Liver (tissue), 9 donors: ENCODE data around the gene ITGB1BP1. TPM values are rescaled to one million over a fixed set of nuclear protein-coding genes. Genes with fewer than 3 reads are reported as not detected.

Experiments
- DNase-seq: peaks from one replicate; pipeline ENCODE4 v3.0.0-alpha.2; 2017; ENCODE audit warnings: low spot score
- H3K27ac ChIP-seq, 2 donors: one replicate each; pipeline ENCODE4 v1.7.0; 2013; ENCODE audit warnings: inconsistent platforms in 2 of 2, low read length in 2 of 2, control low read depth in 1 of 2, low read depth in 1 of 2, mild to moderate bottlenecking in 1 of 2
- H3K27me3 ChIP-seq, 4 donors: one replicate each; pipeline versions ENCODE4 v1.6.1 to v1.7.0; 2013; ENCODE audit warnings: low read length in 3 of 4, inconsistent platforms in 1 of 4, mild to moderate bottlenecking in 1 of 4, moderate library complexity in 1 of 4; ENCODE audit not compliant: control insufficient read depth in 4 of 4, insufficient read depth in 4 of 4
- H3K36me3 ChIP-seq, 4 donors: one replicate each; pipeline versions ENCODE4 v1.6.1 to v1.7.0; 2013; ENCODE audit warnings: low read length in 3 of 4, mild to moderate bottlenecking in 3 of 4, low read depth in 1 of 4, moderate library complexity in 1 of 4; ENCODE audit not compliant: control insufficient read depth in 4 of 4, insufficient read depth in 3 of 4
- H3K4me1 ChIP-seq, 4 donors: one replicate each; pipeline versions ENCODE4 v1.6.1 to v1.7.0; 2013; ENCODE audit warnings: low read length in 3 of 4, mild to moderate bottlenecking in 3 of 4, moderate library complexity in 1 of 4; ENCODE audit not compliant: control insufficient read depth in 4 of 4, insufficient read depth in 4 of 4
- H3K4me3 ChIP-seq, 3 donors: one replicate each; pipeline versions ENCODE4 v1.6.1 to v1.7.0; 2013; ENCODE audit warnings: low read length in 3 of 3, control low read depth in 1 of 3, low read depth in 1 of 3, mild to moderate bottlenecking in 1 of 3
- H3K9ac ChIP-seq, 2 donors: one replicate each; pipeline ENCODE4 v1.7.0; 2013; ENCODE audit warnings: low read length in 2 of 2, mild to moderate bottlenecking in 2 of 2, moderate library complexity in 2 of 2, control low read depth in 1 of 2, low read depth in 1 of 2
- H3K9me3 ChIP-seq, 4 donors: one replicate each; pipeline versions ENCODE4 v1.6.1 to v1.7.0; 2013; ENCODE audit warnings: low read length in 3 of 4; ENCODE audit not compliant: control insufficient read depth in 4 of 4
- ATF3 ChIP-seq: IDR thresholded peaks from 2 replicates; pipeline ENCODE4 v1.6.1; 2016; ENCODE audit warnings: antibody characterized with exemption
- EGR1 ChIP-seq, 2 donors: IDR thresholded peaks; 2 replicates each; pipeline ENCODE4 v1.6.1; 2016 to 2018; ENCODE audit warnings: antibody characterized with exemption in 2 of 2, low read depth in 2 of 2
- FOXA1 ChIP-seq: IDR thresholded peaks from 2 replicates; pipeline ENCODE4 v1.6.1; 2016; ENCODE audit warnings: antibody characterized with exemption
- FOXA2 ChIP-seq: IDR thresholded peaks from 2 replicates; pipeline ENCODE4 v1.6.1; 2016; ENCODE audit warnings: antibody characterized with exemption
- GABPA ChIP-seq, 2 donors: IDR thresholded peaks in 1 of 2; conservative IDR thresholded peaks in 1 of 2; 2 replicates each; pipeline ENCODE4 v1.6.1; 2016; ENCODE audit warnings: antibody characterized with exemption in 2 of 2, mild to moderate bottlenecking in 1 of 2, moderate library complexity in 1 of 2
- HNF4A ChIP-seq, 2 donors: conservative IDR thresholded peaks; 2 replicates each; pipeline ENCODE4 v1.6.1; 2016; ENCODE audit warnings: antibody characterized with exemption in 2 of 2, mild to moderate bottlenecking in 2 of 2
- HNF4G ChIP-seq: IDR thresholded peaks from 2 replicates; pipeline ENCODE4 v1.6.1; 2016; ENCODE audit warnings: antibody characterized with exemption
- JUND ChIP-seq, 2 donors: IDR thresholded peaks; 2 replicates each; pipeline ENCODE4 v1.6.1; 2016; ENCODE audit warnings: antibody characterized with exemption in 2 of 2
- MAX ChIP-seq: IDR thresholded peaks from 2 replicates; pipeline ENCODE4 v1.6.1; 2016; ENCODE audit warnings: antibody characterized with exemption
- NR2F2 ChIP-seq: IDR thresholded peaks from 2 replicates; pipeline ENCODE4 v1.6.1; 2016; ENCODE audit warnings: antibody characterized with exemption
- RAD21 ChIP-seq, 2 donors: IDR thresholded peaks; 2 replicates each; pipeline ENCODE4 v1.6.1; 2016; ENCODE audit warnings: antibody characterized with exemption in 2 of 2, mild to moderate bottlenecking in 2 of 2
- REST ChIP-seq: IDR thresholded peaks from 2 replicates; pipeline ENCODE4 v1.6.1; 2016; ENCODE audit warnings: antibody characterized with exemption, mild to moderate bottlenecking
- RXRA ChIP-seq, 2 donors: IDR thresholded peaks; 2 replicates each; pipeline ENCODE4 v1.6.1; 2017 to 2018; ENCODE audit warnings: antibody characterized with exemption in 2 of 2, mild to moderate bottlenecking in 1 of 2
- SP1 ChIP-seq: IDR thresholded peaks from 2 replicates; pipeline ENCODE4 v1.6.1; 2018; ENCODE audit warnings: antibody characterized with exemption, mild to moderate bottlenecking
- TAF1 ChIP-seq: conservative IDR thresholded peaks from 2 replicates; pipeline ENCODE4 v1.6.1; 2016; ENCODE audit warnings: antibody characterized with exemption, mild to moderate bottlenecking
- YY1 ChIP-seq: IDR thresholded peaks from 2 replicates; pipeline ENCODE4 v1.6.1; 2016; ENCODE audit warnings: antibody characterized with exemption, mild to moderate bottlenecking
- ZBTB33 ChIP-seq: IDR thresholded peaks from 2 replicates; pipeline ENCODE4 v1.6.1; 2016; ENCODE audit warnings: antibody characterized with exemption
- WGBS: extraction: QIAGEN DNeasy Blood & Tissue Kit; methylation state at CpG from one replicate; pipeline ENCODE4 v1.1.7; 2013; 5-methylcytosine and 5-hydroxymethylcytosine counted together
- polyA plus RNA-seq, 2 donors: library from polyadenylated mRNA; stranded (reverse) in 1 of 2; unstranded in 1 of 2; fragments of 200-250 nt in 1 of 2; fragments of >200 nt in 1 of 2; fragmentation: Nextera tagmentation in 1 of 2; extraction: Ambion mirVana in 1 of 2; gene quantifications; one replicate each; pipeline versions ENCODE4 v1.2.1 to v1.2.3, GENCODE V29; 2013 to 2015
- total RNA-seq, 2 donors: library from RNA; depleted of rRNA; stranded (reverse); fragments of >200 nt; gene quantifications; one replicate each; pipeline ENCODE4 v1.2.3, GENCODE V29; 2014
- donor health status: healthy.
- donor health status: healthy.
- donor health status: healthy.
- donor health status: healthy.
- donor health status: healthy.

Gene ITGB1BP1
- total and polyA plus RNA-seq, 4 donors = 6.6 to 30.9 (median 13.7) TPM

GRCh38 chr2:9465170-9465569, 41.8 kb upstream of the ITGB1BP1 start (continued):
- TF ChIP-seq MAX = no peak
- TF ChIP-seq RXRA (IDR thresholded peaks at IDR 0.05) = no peak
- TF ChIP-seq GABPA (IDR thresholded peaks at IDR 0.05 in 1 of 2, conservative IDR thresholded peaks at IDR 0.05 in 1 of 2) = no peak
- TF ChIP-seq YY1 = no peak
- TF ChIP-seq REST = no peak

- Histone ChIP-seq H3K27me3 (no peaks in the 10 kb centered on the region), H3K36me3 (peaks cover 6 to 22% (median 11%) of the 10 kb centered on the region in 4 donors), H3K4me3 (no peak overlapping the region), H3K9ac (no peak overlapping the region), H3K27ac (no peak overlapping the region), H3K9me3 (no peaks in the 10 kb centered on the region), H3K4me1 (no peaks in the 10 kb centered on the region)
- TF ChIP-seq HNF4A (conservative IDR thresholded peaks at IDR 0.05) = no peak
- no peak for TF ChIP-seq YY1
- TF ChIP-seq REST = no peak
- TF ChIP-seq MAX = no peak
- no peak for TF ChIP-seq HNF4G
- no peak for TF ChIP-seq SP1
- TF ChIP-seq EGR1 (IDR thresholded peaks at IDR 0.05; ENCODE audit: low read depth in 2 of 2) = no peak
- TF ChIP-seq NR2F2 = no peak
- no peak for TF ChIP-seq GABPA (IDR thresholded peaks at IDR 0.05 in 1 of 2, conservative IDR thresholded peaks at IDR 0.05 in 1 of 2)
- WGBS = 81% methylated on average over 7 of the region's 7 CpGs
- DNase-seq = no peak
Measured at GRCh38 chr2:9463698-9464034, 40.3 kb upstream of the ITGB1BP1 start.

- Histone ChIP-seq H3K9ac (no peak overlapping the region), H3K4me1 (no peaks in the 10 kb centered on the region), H3K36me3 (peaks cover 4 to 22% (median 11%) of the 10 kb centered on the region in 4 donors), H3K9me3 (no peaks in the 10 kb centered on the region), H3K4me3 (no peak overlapping the region), H3K27me3 (no peaks in the 10 kb centered on the region), H3K27ac (no peak overlapping the region)
- WGBS = 93% methylated on average over 6 of the region's 6 CpGs
- no peak for DNase-seq
- TF ChIP-seq TAF1 (no peak), MAX (no peak), JUND (IDR thresholded peaks at IDR 0.05) (no peak), GABPA (IDR thresholded peaks at IDR 0.05 in 1 of 2, conservative IDR thresholded peaks at IDR 0.05 in 1 of 2) (no peak), ZBTB33 (no peak), NR2F2 (no peak), ATF3 (no peak), EGR1 (IDR thresholded peaks at IDR 0.05; ENCODE audit: low read depth in 2 of 2) (no peak), HNF4G (no peak), FOXA2 (no peak), FOXA1 (no peak), HNF4A (conservative IDR thresholded peaks at IDR 0.05) (no peak), SP1 (no peak), RAD21 (IDR thresholded peaks at IDR 0.05) (no peak), YY1 (no peak)
Measured at GRCh38 chr2:9462886-9463697, 39.8 kb upstream of the ITGB1BP1 start.
